Neutrophil (primary cell): ENCODE measurements around the gene TMTC2.

Source experiments
- H3K27ac ChIP-seq: fragments of 200-600 bp; sonication (generic); 2 replicates; pipeline ENCODE4 v1.5.1; 2016; ENCODE audit warnings: mild to moderate bottlenecking, moderate library complexity
- H3K27me3 ChIP-seq: fragments of 200-600 bp; sonication (generic); 2 replicates; pipeline ENCODE4 v1.6.0; 2016; ENCODE audit warnings: mild to moderate bottlenecking
- H3K36me3 ChIP-seq: fragments of 200-600 bp; sonication (generic); 2 replicates; pipeline ENCODE4 v1.5.1; 2017
- H3K4me1 ChIP-seq, 2 experiments: fragments of 200-600 bp in 1 of 2; sonication (generic) in 1 of 2; 1 replicate in 1 of 2; 2 replicates in 1 of 2; pipeline versions ENCODE4 v1.5.1 to v1.6.1; 2013 to 2016; ENCODE audit warnings: low read depth in 1 of 2, low read length in 1 of 2, mild to moderate bottlenecking in 1 of 2, moderate library complexity in 1 of 2; ENCODE audit not compliant: control insufficient read depth in 1 of 2, insufficient read depth in 1 of 2
- H3K4me3 ChIP-seq, 2 experiments: fragments of 200-600 bp in 1 of 2; sonication (generic) in 1 of 2; 1 replicate in 1 of 2; 2 replicates in 1 of 2; pipeline ENCODE4 v1.5.1; 2013 to 2016; ENCODE audit warnings: low read depth in 1 of 2, low read length in 1 of 2, mild to moderate bottlenecking in 1 of 2, moderate library complexity in 1 of 2
- H3K9me3 ChIP-seq: fragments of 200-600 bp; sonication (generic); 2 replicates; pipeline ENCODE4 v1.5.1; 2016
- CTCF ChIP-seq: fragments of 200-600 bp; sonication (generic); IDR thresholded peaks from 2 replicates; pipeline ENCODE4 v1.5.1; 2016; ENCODE audit warnings: antibody characterized with exemption

The TMTC2 gene

GRCh38 chr12:82954064-82954463 lies 267.4 kb downstream of the TMTC2 start:
- H3K27me3 ChIP-seq = no peaks in the 10 kb centered on the region
- no peak overlapping the region for H3K27ac ChIP-seq
- H3K4me1 ChIP-seq = peaks cover 4 to 8% of the 10 kb centered on the region in 2 experiments
- H3K9me3 ChIP-seq = no peaks in the 10 kb centered on the region
- no peaks in the 10 kb centered on the region for H3K36me3 ChIP-seq
- no peak for TF ChIP-seq CTCF
- no peak overlapping the region for H3K4me3 ChIP-seq

- peaks cover 4 to 8% of the 10 kb centered on the region in 2 experiments for H3K4me1 ChIP-seq
- no peaks in the 10 kb centered on the region for H3K36me3 ChIP-seq
- no peak overlapping the region for H3K27ac ChIP-seq
- H3K4me3 ChIP-seq = no peak overlapping the region
- TF ChIP-seq CTCF = no peak
- H3K9me3 ChIP-seq = no peaks in the 10 kb centered on the region
- no peaks in the 10 kb centered on the region for H3K27me3 ChIP-seq
These were observed 267.9 kb downstream of the TMTC2 start for GRCh38 chr12:82954572-82954971.

DNA sequence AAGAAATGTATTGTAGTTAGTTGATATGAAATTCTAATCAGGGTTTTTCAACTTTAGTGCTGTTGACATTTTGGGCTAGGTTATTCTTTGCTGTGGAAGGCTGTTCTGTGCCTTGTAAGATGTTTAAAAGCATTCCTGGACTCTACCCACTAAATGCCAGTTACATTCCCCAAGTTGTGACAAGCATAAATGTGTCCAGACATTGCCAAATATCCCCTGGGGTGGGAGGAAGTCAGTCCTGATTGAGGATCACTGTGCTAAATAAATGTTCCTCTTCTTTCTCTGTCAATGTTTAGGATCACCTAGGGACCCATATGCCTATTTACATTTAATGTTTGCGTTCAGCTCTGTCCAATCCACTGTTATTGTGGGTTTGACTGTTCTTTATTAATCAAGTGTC lies 268.3 kb downstream of the TMTC2 start:
- H3K4me3 ChIP-seq = no peak overlapping the region
- H3K27me3 ChIP-seq = no peaks in the 10 kb centered on the region
- H3K4me1 ChIP-seq = peaks cover 4 to 8% of the 10 kb centered on the region in 2 experiments
- H3K27ac ChIP-seq = no peak overlapping the region
- H3K9me3 ChIP-seq = no peaks in the 10 kb centered on the region
- H3K36me3 ChIP-seq = no peaks in the 10 kb centered on the region
- TF ChIP-seq CTCF = no peak

DNA sequence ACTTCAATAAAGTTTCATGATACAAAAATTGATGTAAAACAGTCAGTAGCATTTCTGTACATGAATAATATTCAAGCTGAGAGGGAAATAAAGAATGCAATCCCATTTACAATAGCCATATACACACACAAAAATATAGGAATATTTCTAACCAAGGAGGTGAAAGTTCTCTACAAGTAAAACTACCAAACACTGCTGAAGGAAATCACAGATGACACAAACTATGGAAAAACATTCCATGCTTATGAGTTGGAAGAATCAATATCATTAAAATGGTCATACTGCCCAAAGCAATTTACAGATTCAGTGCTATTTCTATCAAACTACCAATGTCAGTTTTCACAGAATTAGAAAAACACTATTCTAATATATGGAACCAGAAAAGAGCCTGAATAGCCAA lies 272.3 kb downstream of the TMTC2 start:
- H3K4me3 ChIP-seq = no peak overlapping the region
- no peaks in the 10 kb centered on the region for H3K27me3 ChIP-seq
- no peaks in the 10 kb centered on the region for H3K36me3 ChIP-seq
- H3K9me3 ChIP-seq = no peaks in the 10 kb centered on the region
- peaks cover 4 to 5% of the 10 kb centered on the region in 2 experiments for H3K4me1 ChIP-seq
- H3K27ac ChIP-seq = no peak overlapping the region
- no peak for TF ChIP-seq CTCF

DNA sequence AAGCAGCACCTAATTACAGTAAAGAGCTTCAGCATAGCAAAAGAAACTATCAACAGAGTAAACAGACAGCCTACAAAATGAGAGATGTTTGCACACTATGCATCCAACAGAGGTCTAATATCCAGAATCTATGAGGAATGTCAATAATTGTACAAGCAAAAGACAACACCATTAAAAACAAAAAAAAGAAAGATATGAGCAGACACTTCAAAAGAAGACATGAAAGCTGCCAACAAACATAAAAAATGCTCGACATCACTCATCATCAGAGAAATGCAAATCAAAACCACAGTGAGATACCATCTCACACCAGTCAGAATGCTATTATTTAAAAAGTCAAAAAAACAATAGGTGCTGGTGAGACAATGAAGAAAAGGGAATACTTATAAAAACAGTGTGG lies 273.1 kb downstream of the TMTC2 start:
- no peak overlapping the region for H3K27ac ChIP-seq
- no peak overlapping the region for H3K4me3 ChIP-seq
- H3K9me3 ChIP-seq = no peaks in the 10 kb centered on the region
- TF ChIP-seq CTCF = no peak
- H3K27me3 ChIP-seq = no peaks in the 10 kb centered on the region
- H3K36me3 ChIP-seq = no peaks in the 10 kb centered on the region
- peaks cover 4% of the 10 kb centered on the region in 2 experiments for H3K4me1 ChIP-seq

DNA sequence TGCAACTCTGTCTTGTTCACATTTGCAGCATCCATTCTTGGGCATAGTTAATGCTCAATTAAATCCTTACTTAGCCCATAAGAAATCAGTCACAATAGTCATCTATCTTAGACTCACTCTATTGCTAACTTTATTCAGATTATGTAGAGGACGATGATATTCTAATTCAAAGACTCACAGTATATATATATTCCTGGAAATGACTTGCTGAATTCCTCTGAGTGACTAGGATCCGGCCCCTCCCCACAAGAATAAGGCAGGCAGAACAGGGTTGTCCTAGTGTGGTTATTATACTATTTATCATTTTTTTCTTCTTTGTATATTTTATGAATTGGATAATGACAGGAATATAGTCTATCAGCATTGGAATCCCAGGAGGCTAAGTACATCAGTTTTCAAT lies 275.1 kb downstream of the TMTC2 start:
- H3K27ac ChIP-seq = no peak overlapping the region
- H3K27me3 ChIP-seq = no peaks in the 10 kb centered on the region
- TF ChIP-seq CTCF = no peak
- H3K36me3 ChIP-seq = no peaks in the 10 kb centered on the region
- no peak overlapping the region for H3K4me3 ChIP-seq
- H3K4me1 ChIP-seq = peaks cover 7 to 19% of the 10 kb centered on the region in 2 experiments
- no peaks in the 10 kb centered on the region for H3K9me3 ChIP-seq
